ENCODE results near the gene HIPK4. TPM values are rescaled to one million over a fixed set of nuclear protein-coding genes. Genes with fewer than 3 reads are reported as not detected.
A peak's percentile ranks its signal among the peaks of the same experiment; 100 is the strongest.

HIPK4 gene
- total RNA-seq, 2 donors from 2014 or later: not detected

GRCh38 chr19:40400559-40400958 lies 10.6 kb upstream of the HIPK4 start:
- intact Hi-C loops (cut with DNase I): no loop called here
- no peak for ATAC-seq

GRCh38 chr19:40398417-40399131 lies 8.6 kb upstream of the HIPK4 start:
- H3K36me3 ChIP-seq (replicated peaks in 1 of 2; ENCODE audit: insufficient read depth in 1 of 2, low read depth in 2 of 2): no peaks in the 10 kb centered on the region
- H3K27ac ChIP-seq: no peak overlapping the region
- H3K4me3 ChIP-seq: no peak overlapping the region
- H3K9me3 ChIP-seq: no peaks in the 10 kb centered on the region
- 58 to 59% methylated on average over 23 to 48 of the region's 49 CpGs for WGBS, 2 donors
- intact Hi-C loops (cut with DNase I): no loop called here
- DNase-seq (peak in 1 of 4 donors; percentile 19), ATAC-seq (no peak)
- H3K4me1 ChIP-seq: peaks cover 8% of the 10 kb centered on the region
- no peaks in the 10 kb centered on the region for H3K27me3 ChIP-seq
- TF ChIP-seq CTCF (IDR thresholded peaks at IDR 0.05) (no peak), POLR2A (IDR thresholded peaks at IDR 0.05) (no peak)

More at GRCh38 chr19:40400559-40400958, 10.6 kb upstream of the HIPK4 start:
- no peak overlapping the region for H3K4me3 ChIP-seq
- 50 to 77% methylated on average over 2 to 3 of the region's 3 CpGs for WGBS, 2 donors
- H3K9me3 ChIP-seq: no peaks in the 10 kb centered on the region
- no peaks in the 10 kb centered on the region for H3K27me3 ChIP-seq
- no peak for DNase-seq
- peaks cover 14% of the 10 kb centered on the region for H3K4me1 ChIP-seq
- TF ChIP-seq CTCF (IDR thresholded peaks at IDR 0.05): no peak
- no peak for TF ChIP-seq POLR2A (IDR thresholded peaks at IDR 0.05)
- H3K36me3 ChIP-seq (replicated peaks in 1 of 2; ENCODE audit: insufficient read depth in 1 of 2, low read depth in 2 of 2): no peaks in the 10 kb centered on the region
- H3K27ac ChIP-seq: no peak overlapping the region

GRCh38 chr19:40397568-40397906 lies 7.6 kb upstream of the HIPK4 start:
- intact Hi-C loops (cut with DNase I): no loop called here
- Histone ChIP-seq H3K4me1 (no peaks in the 10 kb centered on the region), H3K4me3 (no peak overlapping the region), H3K27me3 (no peaks in the 10 kb centered on the region), H3K27ac (no peak overlapping the region), H3K36me3 (replicated peaks in 1 of 2; ENCODE audit: insufficient read depth in 1 of 2, low read depth in 2 of 2) (no peaks in the 10 kb centered on the region), H3K9me3 (no peaks in the 10 kb centered on the region)
- 90 to 100% methylated on average over 4 to 22 of the region's 22 CpGs for WGBS, 2 donors
- TF ChIP-seq POLR2A (IDR thresholded peaks at IDR 0.05): no peak
- no peak for TF ChIP-seq CTCF (IDR thresholded peaks at IDR 0.05)
- DNase-seq: no peak
- ATAC-seq: no peak

GRCh38 chr19:40396886-40397567 lies 7.0 kb upstream of the HIPK4 start:
- DNase-seq: no peak
- Histone ChIP-seq H3K27me3 (no peaks in the 10 kb centered on the region), H3K4me1 (no peaks in the 10 kb centered on the region), H3K9me3 (no peaks in the 10 kb centered on the region), H3K36me3 (replicated peaks in 1 of 2; ENCODE audit: insufficient read depth in 1 of 2, low read depth in 2 of 2) (no peaks in the 10 kb centered on the region), H3K4me3 (no peak overlapping the region), H3K27ac (no peak overlapping the region)
- no peak for TF ChIP-seq POLR2A (IDR thresholded peaks at IDR 0.05)
- no peak for TF ChIP-seq CTCF (IDR thresholded peaks at IDR 0.05)
- intact Hi-C loops (cut with DNase I): no loop called here
- no peak for ATAC-seq
- WGBS, 2 donors: 79 to 83% methylated on average over 1 to 14 of the region's 20 CpGs
